Activated CD4-positive, CD25-positive, alpha-beta regulatory T cell treated with anti-CD3 and anti-CD28 coated beads, Interleukin-2, amount 50 U/mL, for 72 hours (primary cell): ENCODE measurements around the gene CLIC6.

Experiments used
- DNase-seq: peaks from one replicate; pipeline ENCODE4 v3.0.0; 2021

Gene CLIC6

GRCh38 chr21:34668803-34669148 is at the start of gene CLIC6:
CLIC6 (plus strand) TSS chr21:34668994; CDS start chr21:34669389, 395 bp downstream.
- DNase-seq, result no peak

GRCh38 chr21:34619841-34620665 is 48.7 kb upstream of the CLIC6 start:
- no peak for DNase-seq

DNA sequence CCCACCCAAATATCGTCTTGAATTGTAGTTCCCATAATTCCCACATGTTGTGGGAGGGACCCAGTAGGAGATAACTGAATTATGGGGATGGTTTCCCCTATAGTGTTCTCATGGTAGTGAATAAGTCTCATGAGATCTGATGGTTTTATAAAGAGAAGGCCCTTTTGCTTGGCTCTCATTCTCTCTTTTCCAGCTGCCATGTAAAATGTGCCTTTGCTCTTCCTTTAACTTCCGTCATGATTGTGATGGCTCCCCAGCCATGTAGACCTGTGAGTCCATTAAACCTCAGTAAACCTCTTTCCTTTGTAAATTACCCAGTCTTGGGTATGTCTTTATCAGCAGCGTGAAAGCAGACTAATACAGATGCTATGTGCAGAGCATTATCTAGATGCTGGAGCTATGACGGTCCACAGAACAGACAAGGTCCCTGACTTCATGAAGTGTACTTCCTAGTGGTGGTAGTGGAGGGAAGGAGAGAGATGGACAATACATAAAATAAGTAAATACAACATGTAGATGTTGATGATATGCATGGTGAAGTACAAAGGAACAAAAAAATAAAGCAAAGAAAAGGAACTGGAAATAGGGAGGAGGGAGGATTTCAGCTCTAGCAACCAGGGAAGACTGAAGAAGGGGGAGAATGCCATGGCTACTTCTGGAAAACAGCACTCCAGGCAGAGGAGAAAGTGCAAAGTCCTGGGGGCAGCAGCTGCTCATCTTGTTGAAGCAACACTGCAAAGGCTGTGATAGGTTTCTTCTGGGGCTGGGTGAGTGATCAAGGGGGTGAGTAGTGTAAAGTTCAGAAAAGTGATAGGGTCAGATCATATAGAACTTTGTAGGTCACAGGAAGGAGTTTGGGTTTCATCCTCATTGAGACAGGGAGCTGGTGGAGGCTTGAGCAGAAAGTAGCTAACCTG is 47.1 kb upstream of the CLIC6 start:
- no peak for DNase-seq

- no peak for DNase-seq
These were observed 45.3 kb upstream of the CLIC6 start for GRCh38 chr21:34623516-34623915.

DNA sequence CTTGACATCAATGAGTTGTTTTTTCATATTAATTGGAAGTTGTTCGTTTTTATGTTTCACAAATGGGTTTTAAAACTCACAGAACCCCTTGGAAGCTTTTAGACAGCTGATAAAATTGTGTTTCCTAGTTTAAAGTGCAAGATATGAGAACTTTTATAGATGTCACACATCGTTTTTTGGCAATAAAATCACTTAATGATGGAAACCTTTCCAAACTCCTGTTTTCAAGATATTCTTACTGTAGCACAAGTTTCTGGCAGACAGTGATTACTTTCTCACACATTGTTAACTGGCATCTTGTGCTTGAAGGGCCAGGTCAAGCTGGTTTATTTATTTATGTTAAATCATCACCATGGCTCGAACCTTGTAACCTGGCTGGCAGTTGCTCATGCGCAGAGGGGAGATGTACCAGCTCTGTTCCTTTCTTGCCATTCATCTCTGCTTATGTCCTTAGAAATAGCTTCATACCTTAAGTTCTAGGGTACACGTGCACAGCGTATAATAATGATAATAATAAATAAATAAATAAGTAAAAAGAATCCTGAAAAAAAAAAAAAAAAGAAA is 43.7 kb upstream of the CLIC6 start:
- no peak for DNase-seq

GRCh38 chr21:34626131-34626530 is 42.7 kb upstream of the CLIC6 start:
- DNase-seq, result no peak

- DNase-seq, result no peak
These were observed 38.2 kb upstream of the CLIC6 start for GRCh38 chr21:34630536-34631143.

GRCh38 chr21:34632498-34632897 is 36.3 kb upstream of the CLIC6 start:
- no peak for DNase-seq

- no peak for DNase-seq
These were observed 33.5 kb upstream of the CLIC6 start for GRCh38 chr21:34635307-34635706.

- no peak for DNase-seq
These were observed 31.8 kb upstream of the CLIC6 start for GRCh38 chr21:34636961-34637360.

DNA sequence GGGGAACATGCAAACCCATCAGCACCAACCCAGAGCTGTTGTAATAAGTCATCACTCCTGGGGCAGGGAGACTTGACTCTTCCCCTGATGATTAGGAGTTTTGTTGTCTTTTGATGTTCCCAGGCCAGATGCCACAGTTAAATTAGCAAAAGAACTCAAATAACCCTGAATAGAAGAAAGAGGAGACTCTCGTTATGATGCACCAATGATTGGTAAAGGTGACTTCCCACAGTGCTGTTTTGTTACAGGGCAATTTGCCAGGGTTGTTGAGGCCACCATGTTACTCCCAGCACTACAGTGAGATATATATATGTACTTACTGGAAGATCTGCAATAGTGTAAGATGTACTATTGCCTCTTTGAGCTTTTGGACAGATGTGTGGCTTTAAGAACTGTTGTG is 29.5 kb upstream of the CLIC6 start:
- DNase-seq, result no peak

- no peak for DNase-seq
These were observed 28.7 kb upstream of the CLIC6 start for GRCh38 chr21:34639882-34640788.

DNA sequence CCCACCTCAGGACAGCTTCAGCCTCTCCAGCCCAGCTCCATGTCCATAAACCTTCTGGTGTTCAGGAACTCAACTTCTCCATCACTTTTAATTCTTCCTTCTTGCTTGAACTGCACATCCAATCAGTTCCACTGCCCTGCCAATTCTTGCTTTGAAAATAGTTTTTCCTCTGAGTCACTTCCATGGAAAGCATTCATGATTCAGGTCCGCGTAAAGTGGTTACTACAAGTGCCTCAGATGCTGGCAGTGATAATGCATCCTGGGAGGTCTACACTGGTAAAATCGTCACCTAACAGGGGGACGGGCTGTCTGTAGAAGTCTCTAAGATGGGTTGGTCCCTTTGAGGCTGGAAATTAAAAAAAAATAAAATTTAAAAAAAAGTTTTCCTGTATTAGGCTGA is 27.9 kb upstream of the CLIC6 start:
- DNase-seq, result no peak

DNA sequence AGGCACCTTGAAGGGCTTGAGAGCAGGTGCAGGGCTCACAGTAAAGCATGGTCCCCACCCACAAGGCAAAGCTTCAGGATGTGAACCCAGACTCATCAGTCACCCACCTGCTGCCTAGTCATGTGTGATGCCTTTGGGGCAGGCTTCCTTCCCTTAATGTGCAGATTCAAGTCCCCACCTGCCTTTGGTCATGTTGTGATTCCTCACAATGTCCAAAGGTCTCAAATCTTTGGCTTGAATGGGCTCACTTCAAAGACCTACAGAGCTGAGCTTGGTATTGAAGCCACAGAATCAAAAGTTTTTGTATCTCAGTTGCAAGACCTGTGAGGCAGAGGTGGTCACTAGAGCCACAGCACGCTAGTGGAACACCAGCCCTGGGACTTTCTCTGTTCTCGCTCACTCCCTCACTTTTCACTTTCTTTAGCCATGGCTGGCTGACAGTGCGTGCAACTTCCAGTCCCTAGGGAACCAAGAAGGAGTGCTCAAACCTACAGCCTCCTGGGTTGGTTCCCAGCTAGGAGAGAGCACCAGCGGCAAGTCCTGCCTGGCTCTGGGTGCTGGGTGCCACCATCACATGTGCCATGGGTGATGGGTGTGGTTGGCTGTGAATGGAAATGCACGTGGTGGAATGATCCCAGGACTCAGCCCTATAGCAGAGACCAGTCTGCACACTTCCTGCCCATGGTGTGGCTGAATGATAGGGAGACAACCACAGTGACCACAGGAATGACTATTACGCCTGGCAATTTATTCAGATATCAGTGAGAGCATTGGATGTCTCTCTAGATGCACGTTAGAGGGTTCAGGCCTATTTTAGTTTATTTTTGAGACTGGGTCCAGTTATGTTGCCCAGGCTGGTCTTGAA is 26.4 kb upstream of the CLIC6 start:
- no peak for DNase-seq

GRCh38 chr21:34644825-34645224 is 24.0 kb upstream of the CLIC6 start:
- no peak for DNase-seq

GRCh38 chr21:34647555-34647954 is 21.2 kb upstream of the CLIC6 start:
- no peak for DNase-seq

DNA sequence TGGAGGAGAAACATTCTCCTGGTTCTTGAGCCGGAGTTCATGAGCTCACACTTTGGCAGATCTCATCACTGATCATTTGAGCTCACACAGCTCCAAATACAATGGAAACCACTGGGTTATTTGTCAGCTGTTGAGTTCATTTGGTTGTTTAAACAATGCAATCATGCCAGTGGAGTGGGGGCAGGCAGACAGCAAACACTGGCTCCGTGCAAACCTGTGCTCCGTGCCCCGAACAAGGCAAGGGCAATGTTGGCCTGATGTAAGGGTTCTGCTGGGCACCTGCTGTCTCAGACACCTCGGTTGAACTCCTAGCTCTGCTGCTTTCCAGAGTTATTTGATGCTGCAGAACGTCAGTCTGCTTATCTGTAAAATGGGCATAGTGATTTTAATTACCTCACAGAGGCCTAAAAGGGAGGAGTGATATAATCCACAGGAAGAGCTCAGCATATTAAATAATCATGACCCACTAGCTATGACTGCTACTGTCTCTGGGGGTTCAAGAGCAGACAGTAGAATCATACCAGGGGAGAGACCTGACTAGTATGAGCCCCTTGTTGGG is 20.0 kb upstream of the CLIC6 start:
- no peak for DNase-seq

GRCh38 chr21:34649400-34649799 is 19.4 kb upstream of the CLIC6 start:
- DNase-seq, result no peak

DNA sequence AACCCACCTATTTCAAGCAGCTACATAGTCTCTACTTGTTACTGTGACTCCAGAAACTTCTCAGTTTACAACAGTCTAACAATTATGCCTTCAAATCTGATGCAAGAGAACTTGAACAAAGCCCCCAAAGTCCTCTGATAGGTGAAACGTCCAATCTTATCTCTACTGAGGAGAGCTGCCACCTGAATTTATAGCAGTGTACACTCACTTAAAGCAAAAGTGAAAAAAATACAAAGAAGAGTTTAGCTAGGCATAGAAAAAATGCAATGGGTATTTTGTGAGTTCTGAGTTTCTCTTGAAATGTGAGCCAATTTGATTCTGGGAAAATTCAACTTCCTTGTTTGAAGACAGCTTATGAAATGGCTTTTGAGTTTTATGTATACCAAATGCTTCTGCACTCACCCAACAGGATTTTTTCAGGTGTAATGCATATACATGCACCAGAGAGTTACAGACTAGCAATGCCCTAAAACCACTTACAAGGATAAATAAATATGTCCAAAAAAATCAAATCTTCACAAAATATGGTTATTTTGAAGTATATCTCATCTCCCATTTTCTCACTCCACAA is 17.8 kb upstream of the CLIC6 start:
- no peak for DNase-seq

DNA sequence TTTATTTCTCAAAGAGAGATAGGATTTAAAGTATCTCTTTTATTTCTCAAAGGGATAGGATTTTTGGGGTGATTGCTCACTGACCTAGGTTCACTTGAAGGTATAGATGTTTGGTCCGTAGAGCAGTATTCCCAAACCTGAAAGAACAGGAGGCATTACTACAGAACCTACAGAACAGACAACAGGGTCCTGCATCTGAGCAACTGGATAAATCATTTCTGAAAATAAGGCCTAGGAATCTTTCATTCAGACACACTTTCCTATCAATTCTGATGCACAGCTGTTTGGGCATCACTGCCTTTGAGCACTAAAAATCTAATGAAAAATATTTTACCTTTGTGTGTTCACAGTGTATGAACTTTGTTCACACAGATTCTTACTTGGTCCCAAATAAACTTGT is 17.2 kb upstream of the CLIC6 start:
- no peak for DNase-seq

DNA sequence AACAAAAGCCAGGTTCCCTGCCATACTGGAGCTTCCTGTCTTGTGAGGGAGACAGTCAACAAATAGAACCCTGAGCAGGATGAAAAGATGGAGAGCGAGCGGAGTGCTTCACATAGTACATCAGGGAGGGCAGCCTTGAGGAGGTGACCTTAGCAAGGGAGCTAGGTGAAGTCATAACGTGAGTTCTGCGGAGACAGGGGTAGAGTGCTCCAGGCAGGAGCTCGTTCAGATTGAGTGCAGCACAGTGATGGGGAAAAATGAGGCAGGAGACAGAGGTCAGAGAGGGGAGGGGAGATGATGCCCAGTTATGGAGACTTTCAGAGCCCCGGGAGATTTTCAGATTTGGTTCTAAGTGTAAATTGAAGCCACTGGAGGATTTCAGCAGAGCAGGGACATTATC is 15.3 kb upstream of the CLIC6 start:
- no peak for DNase-seq
